Left forelimb (tissue), 1 donor: ENCODE measurements around the gene ZFYVE28.
"Not testable (repeated sequence)": the region's sequence is repeated elsewhere in the genome, so short reads cannot be mapped to it uniquely, and the experiment has no call there.

ENCODE experiments used
- DNase-seq: peaks from one replicate; pipeline ENCODE4 v3.0.0-alpha.2; 2018; ENCODE audit warnings: low spot score

ZFYVE28 gene

DNA sequence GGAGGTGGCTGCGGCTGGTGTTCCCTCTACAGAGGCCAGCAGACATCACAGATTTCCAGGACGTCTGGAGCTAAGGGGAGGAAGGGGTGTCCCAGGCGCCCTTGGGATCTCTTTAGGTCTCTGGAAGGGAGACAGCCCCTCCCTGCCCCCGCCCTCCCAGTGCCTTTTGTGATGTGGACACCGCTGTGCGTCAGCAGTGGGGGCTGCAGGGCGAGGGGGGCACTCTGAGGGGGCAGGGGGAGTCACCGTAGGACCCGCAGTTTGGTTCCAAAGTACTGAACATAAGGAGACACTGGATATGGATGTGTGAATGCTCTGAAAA, 130.9 kb downstream of the ZFYVE28 start:
- no peak for DNase-seq

- no peak for DNase-seq
Observed at GRCh38 chr4:2286904-2287593, 131.4 kb downstream of the ZFYVE28 start.

GRCh38 chr4:2285613-2286381, 132.6 kb downstream of the ZFYVE28 start:
- DNase-seq, result no peak

GRCh38 chr4:2284934-2285612, 133.4 kb downstream of the ZFYVE28 start:
- no peak for DNase-seq

DNA sequence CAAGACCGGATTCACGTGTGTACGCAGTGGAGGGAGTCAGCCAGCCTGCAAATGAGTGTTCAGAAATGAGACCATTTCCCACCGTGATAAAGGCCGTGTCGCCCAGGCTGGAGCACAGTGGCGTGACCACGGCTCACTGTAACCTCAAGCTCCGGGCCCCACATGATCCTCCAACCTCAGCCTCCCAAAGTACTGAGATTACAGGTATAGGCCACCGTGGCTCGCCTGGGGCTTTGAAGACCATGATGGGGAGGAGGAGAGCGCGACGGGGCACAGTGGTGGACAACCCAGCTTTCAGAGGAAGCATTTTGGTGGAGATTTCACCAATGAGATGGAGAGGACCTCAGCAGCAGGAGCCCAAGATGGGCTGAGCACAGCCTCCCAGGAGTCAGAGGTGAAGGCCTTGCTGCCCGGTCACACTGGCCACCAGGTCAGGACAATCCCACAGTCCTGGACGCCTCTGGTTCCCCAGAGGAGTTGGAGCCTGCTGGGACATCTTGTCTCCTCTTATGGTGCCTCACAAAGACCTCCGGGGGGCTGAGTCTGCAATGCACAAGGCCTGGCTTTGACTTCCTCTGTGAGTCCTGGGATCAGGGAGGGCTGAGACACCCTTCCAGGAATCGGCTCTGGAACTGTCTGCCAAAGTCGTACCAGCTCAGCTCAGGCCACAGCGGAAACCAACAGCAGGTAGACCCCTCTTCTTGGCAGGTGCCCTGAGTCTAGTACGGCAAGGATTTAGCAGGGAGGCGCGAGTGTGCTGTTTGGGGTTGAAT, 134.1 kb downstream of the ZFYVE28 start:
- DNase-seq, result no peak

- DNase-seq, result no peak
Observed at GRCh38 chr4:2283199-2283711, 135.2 kb downstream of the ZFYVE28 start.

GRCh38 chr4:2281575-2282343, 136.7 kb downstream of the ZFYVE28 start:
- DNase-seq, result no peak

DNA sequence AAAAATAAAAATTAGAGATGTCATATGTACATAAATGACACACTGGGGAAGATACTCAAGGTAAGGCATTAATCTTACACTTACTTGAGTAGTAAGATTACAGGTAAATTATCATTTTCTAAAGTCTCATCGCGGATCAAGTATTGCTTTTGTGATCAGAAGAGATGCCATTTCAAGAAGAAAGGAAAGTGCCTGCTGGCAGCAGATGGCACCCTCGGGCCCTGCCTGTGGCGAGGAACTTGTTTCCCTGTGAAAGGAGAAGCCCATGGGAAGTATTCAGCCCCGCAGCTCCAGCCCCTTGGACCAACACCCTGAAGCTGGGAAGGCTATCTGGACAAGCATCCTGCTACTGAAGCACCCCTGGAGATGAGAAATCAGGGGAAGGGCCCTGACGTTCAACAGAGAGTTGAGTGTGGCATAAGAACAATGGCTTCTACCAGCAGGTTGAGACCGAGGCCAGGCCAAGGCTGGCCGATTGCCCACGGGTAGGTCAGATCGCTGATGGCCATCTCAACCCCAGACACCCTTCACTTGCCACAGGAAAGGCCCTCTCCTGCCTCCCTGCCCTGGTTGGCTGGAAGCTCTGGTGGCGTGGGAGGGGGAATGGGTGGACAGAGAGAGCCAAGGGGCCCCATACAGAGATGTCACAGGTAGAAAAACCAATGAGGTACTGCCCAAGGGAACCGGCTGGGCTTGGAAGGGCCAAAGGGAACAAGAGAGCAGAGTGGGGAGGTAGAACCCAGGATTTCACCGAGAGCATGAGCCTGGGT, 137.7 kb downstream of the ZFYVE28 start:
- DNase-seq, result no peak

DNA sequence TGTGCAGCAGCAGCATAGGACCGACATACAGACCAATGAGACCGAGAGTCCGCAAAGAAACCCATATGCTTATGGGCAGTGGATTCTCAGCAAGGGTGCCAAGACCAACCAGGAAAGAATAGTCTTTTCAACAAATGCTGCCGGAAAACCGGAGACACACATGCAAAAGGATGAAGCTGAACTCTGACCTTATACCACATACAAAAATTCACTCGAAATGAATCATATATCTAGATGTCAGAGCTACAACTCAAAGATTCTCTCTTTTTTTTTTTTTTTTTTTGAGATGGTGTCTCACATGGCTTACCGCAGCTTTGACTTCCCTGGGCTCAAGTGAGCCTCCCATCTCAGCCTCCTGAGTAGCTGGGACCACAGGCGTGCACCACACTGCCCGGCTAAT, 140.5 kb downstream of the ZFYVE28 start:
- no peak for DNase-seq

DNA sequence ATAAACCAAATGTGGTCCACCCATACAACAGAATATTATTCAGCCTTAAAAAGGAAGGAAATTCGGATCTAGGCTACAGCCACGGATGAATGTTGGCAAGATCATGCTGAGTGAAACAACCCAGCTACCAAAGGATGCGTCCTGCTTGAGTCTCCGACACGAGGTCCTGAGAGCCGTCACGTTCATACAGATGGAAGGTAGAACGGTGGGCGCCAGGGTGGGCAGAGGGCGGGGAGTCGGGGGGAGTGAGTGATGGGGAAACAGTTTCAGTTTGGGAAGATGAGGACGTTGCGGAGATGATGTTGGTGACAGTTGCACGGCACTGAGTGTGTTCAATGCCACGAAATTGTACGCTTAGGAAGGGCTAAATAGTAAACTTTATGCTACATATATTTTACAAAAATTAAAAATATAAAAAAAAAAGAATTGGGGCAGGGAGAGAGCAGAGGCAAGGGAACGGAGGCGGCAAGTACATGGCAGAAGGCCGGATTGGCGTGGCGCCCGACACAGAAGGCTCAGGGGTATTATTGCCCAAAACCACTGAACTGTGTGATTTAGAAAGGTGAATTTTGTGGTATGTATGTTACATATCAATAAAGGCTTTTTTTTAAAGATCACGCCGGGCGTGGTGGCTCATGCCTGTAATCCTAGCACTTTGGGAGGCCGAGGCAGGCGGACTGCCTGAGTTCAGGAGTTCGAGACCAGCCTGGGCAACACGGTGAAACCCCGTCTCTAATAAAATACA, 141.7 kb downstream of the ZFYVE28 start:
- no peak for DNase-seq

DNA sequence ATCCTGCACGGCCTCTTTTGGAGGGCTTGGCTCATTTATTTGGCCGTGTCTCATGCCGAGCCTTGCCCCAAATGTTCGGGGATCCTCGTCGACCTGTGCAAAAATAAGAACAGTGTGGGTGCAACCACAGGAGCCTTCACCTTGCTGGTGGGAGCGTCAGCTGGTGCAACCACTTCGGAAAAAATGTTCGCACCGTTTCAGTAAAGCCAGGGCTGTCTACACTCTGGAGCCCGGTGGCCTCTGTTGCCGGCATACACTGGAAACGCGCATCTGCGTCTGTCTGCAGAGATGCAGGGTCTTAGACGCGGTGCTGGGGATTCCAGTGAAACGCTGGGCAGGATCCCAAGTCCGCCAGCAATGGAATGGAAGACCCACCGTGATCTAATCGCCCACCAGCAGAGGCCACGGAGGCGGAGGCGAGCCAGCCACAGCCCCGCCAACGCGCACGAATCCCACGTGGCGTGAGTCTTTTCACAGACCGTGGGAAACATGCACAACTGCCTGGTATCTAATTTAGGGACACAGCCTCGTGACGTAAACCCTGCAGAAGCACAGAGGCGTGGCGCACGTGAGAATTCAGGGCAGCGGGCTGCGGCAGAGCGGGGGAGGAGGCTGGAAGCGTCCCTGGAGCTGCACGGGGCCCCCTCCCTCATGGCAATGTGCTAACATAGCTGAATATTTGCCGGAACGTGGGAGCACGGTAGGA, 142.7 kb downstream of the ZFYVE28 start:
- no peak for DNase-seq

- not testable (repeated sequence) for DNase-seq
Observed at GRCh38 chr4:2275044-2275397, 143.4 kb downstream of the ZFYVE28 start.

DNA sequence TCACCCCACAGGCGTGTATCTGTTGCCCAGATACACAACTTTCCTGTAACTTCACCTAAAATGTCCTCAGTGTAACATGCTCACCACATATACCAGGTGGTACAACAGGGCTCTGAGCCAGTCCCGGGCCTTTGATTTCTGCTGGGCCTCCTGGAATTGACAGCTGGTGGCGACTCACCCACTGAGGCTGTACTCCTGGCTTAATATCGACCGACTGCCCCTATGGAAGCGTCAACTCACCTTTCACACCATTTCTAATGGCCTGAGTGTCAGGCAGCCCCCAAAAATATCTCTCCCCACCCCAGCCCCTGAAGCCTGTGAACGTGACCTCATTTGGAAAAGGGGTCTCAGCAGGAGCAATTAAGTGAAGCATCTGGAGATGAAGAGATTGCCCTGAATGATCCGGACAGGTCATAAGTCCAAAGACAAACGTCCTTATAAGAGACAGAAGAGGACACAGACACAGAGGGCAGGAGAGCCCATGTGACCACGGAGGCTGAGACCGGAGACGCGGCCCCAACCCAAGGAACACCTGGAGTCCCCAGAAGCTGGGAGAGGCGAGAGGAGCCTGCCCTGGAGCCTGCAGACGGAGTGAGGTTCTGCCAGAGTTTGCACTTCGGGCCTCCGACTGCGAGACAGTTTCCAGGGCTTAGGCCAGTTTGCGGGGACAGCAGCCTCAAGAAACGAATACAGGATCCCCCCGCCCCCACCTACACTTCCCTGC, 144.0 kb downstream of the ZFYVE28 start:
- DNase-seq, result no peak

DNA sequence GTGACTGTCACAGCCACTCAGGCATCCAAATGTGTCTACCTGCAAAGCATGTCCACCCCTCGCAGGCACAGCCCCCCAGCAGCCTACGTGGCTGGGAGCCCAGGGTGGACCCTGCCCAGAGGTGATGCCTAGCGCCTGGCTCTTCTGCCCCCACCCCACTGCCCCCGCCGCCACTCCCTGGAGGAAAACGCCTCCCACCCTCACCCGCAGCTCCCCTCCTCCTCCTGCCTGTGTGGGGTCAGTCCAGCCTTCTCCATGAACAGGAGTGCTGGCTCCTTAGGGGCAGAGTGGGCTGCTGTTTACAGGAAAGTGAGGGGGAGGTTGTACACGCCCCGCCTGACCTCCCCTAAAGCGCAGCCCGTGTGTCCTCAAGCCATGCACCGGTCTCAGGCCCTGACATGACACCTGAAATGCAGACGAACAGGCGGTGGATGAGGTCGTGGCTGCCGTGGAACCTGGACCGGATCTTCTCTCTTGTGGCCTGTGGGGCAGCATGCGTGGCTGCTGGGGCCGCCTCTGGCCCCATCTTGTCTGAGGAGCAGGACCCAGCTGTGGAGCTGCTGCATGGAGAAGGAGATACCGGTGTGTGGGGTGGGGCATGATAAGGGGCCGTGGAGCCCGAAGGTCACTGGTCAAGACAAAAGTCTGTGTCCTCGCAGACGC, 144.7 kb downstream of the ZFYVE28 start:
- no peak for DNase-seq

DNA sequence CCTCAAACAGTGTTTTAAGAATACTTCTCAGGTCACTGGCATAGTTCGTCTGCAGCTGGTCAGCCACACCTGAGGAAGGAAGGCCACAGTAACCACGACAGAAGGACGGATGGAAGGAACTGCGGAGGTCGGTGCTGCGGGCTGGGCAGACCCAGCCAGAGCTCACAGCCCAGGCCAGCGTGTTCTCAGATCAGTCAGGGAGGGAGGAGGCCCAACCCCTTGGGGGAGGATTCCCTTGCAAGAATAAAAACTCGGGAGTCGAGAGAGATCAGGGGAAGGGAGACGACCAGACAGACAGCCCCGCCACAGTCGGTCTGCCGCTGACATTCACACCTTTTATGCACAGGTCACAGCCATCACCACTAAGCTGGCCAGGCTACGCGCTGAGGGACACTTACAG, 145.2 kb downstream of the ZFYVE28 start:
- DNase-seq, result no peak

GRCh38 chr4:2272828-2273120, 145.7 kb downstream of the ZFYVE28 start:
- DNase-seq, result no peak

GRCh38 chr4:2272026-2272827, 146.2 kb downstream of the ZFYVE28 start:
- no peak for DNase-seq
